ENCODE data around the gene IL23A. TPM values are rescaled to one million over a fixed set of nuclear protein-coding genes. Genes with fewer than 3 reads are reported as not detected.

The IL23A gene
- polyA plus RNA-seq, 2 donors = 2.9 to 32.1 TPM

DNA sequence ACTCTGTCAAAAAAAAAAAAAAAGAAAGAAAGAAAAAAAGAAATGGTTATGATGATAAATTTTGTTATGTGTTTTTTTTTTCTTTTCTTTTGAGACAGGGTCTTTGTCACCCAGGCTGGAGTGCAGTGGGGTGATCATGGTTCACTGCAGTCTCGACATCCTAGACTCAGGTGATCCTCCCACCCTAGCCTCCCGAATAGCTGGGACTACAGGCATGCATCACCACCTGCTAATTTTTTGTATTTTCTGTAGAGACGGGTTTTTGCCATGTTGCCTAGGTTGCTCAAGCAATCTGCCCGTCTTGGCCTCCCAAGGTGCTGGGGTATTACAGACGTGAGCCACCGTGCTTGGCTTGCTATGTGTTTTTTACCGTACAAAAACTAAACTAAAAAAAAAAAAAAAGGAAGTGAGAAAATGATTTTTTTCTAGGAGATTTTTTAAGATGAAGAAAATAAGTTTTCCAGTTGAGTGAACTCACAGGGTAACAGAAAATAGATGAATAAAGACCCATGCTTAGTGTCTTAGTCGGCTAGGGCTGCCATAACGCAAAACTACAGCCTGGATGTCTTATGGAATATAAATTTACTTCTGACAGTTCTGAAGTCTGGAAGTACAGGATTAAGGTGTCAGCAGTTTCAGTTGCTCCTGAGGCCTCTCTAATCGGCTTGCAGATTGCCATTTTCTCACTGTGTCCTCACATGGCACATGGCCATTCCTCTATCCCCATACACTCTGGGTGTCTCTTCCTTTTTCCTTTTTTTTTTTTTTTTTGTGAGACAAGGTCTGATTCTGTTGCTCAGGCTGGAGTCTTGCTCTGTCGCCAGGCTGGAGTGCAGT, 37.1 kb downstream of the IL23A start:
- H3K4me1 ChIP-seq (ENCODE audit: control insufficient read depth in 2 of 2, insufficient read depth in 2 of 2, low read length in 1 of 2) = no peaks in the 10 kb centered on the region
- no peak overlapping the region for H3K27ac ChIP-seq (ENCODE audit: low read depth in 2 of 2, low read length in 1 of 2)
- H3K27me3 ChIP-seq (ENCODE audit: control insufficient read depth in 1 of 2, insufficient read depth in 2 of 2, low read length in 2 of 2) = no peaks in the 10 kb centered on the region
- H3K9me3 ChIP-seq (ENCODE audit: control insufficient read depth in 2 of 2, insufficient read depth in 1 of 2, low read depth in 1 of 2, low read length in 1 of 2) = no peaks in the 10 kb centered on the region
- no peak overlapping the region for H3K4me3 ChIP-seq (ENCODE audit: low read depth in 1 of 2, low read length in 2 of 2)
- 81 to 82% methylated on average over 11 of the region's 11 CpGs for WGBS, 2 donors
- H3K36me3 ChIP-seq (ENCODE audit: control insufficient read depth in 2 of 2, insufficient read depth in 2 of 2, low read length in 1 of 2) = no peaks in the 10 kb centered on the region

- no peaks in the 10 kb centered on the region for H3K9me3 ChIP-seq (ENCODE audit: control insufficient read depth in 2 of 2, insufficient read depth in 1 of 2, low read depth in 1 of 2, low read length in 1 of 2)
- H3K4me3 ChIP-seq (ENCODE audit: low read depth in 1 of 2, low read length in 2 of 2) = no peak overlapping the region
- no peak overlapping the region for H3K27ac ChIP-seq (ENCODE audit: low read depth in 2 of 2, low read length in 1 of 2)
- H3K4me1 ChIP-seq (ENCODE audit: control insufficient read depth in 2 of 2, insufficient read depth in 2 of 2, low read length in 1 of 2) = no peaks in the 10 kb centered on the region
- WGBS, 2 donors = 73 to 79% methylated on average over 4 of the region's 4 CpGs
- H3K27me3 ChIP-seq (ENCODE audit: control insufficient read depth in 1 of 2, insufficient read depth in 2 of 2, low read length in 2 of 2) = no peaks in the 10 kb centered on the region
- H3K36me3 ChIP-seq (ENCODE audit: control insufficient read depth in 2 of 2, insufficient read depth in 2 of 2, low read length in 1 of 2) = no peaks in the 10 kb centered on the region
Measured at GRCh38 chr12:56377310-56377988, 38.8 kb downstream of the IL23A start.

- no peaks in the 10 kb centered on the region for H3K36me3 ChIP-seq (ENCODE audit: control insufficient read depth in 2 of 2, insufficient read depth in 2 of 2, low read length in 1 of 2)
- no peaks in the 10 kb centered on the region for H3K9me3 ChIP-seq (ENCODE audit: control insufficient read depth in 2 of 2, insufficient read depth in 1 of 2, low read depth in 1 of 2, low read length in 1 of 2)
- H3K4me3 ChIP-seq (ENCODE audit: low read depth in 1 of 2, low read length in 2 of 2) = no peak overlapping the region
- H3K4me1 ChIP-seq (ENCODE audit: control insufficient read depth in 2 of 2, insufficient read depth in 2 of 2, low read length in 1 of 2) = no peaks in the 10 kb centered on the region
- WGBS, 2 donors = 36 to 37% methylated on average over 1 of the region's 1 CpG
- H3K27ac ChIP-seq (ENCODE audit: low read depth in 2 of 2, low read length in 1 of 2) = no peak overlapping the region
- no peaks in the 10 kb centered on the region for H3K27me3 ChIP-seq (ENCODE audit: control insufficient read depth in 1 of 2, insufficient read depth in 2 of 2, low read length in 2 of 2)
Measured at GRCh38 chr12:56377989-56378316, 39.3 kb downstream of the IL23A start.

- H3K27ac ChIP-seq (ENCODE audit: low read depth in 2 of 2, low read length in 1 of 2) = no peak overlapping the region
- no peaks in the 10 kb centered on the region for H3K36me3 ChIP-seq (ENCODE audit: control insufficient read depth in 2 of 2, insufficient read depth in 2 of 2, low read length in 1 of 2)
- no peaks in the 10 kb centered on the region for H3K9me3 ChIP-seq (ENCODE audit: control insufficient read depth in 2 of 2, insufficient read depth in 1 of 2, low read depth in 1 of 2, low read length in 1 of 2)
- no peak overlapping the region for H3K4me3 ChIP-seq (ENCODE audit: low read depth in 1 of 2, low read length in 2 of 2)
- no peaks in the 10 kb centered on the region for H3K4me1 ChIP-seq (ENCODE audit: control insufficient read depth in 2 of 2, insufficient read depth in 2 of 2, low read length in 1 of 2)
- 93 to 96% methylated on average over 16 of the region's 16 CpGs for WGBS, 2 donors
- H3K27me3 ChIP-seq (ENCODE audit: control insufficient read depth in 1 of 2, insufficient read depth in 2 of 2, low read length in 2 of 2) = no peaks in the 10 kb centered on the region
Measured at GRCh38 chr12:56382611-56383010, 43.9 kb downstream of the IL23A start.

- WGBS, 2 donors = 89 to 91% methylated on average over 1 of the region's 1 CpG
- H3K4me3 ChIP-seq (ENCODE audit: low read depth in 1 of 2, low read length in 2 of 2) = no peak overlapping the region
- no peaks in the 10 kb centered on the region for H3K27me3 ChIP-seq (ENCODE audit: control insufficient read depth in 1 of 2, insufficient read depth in 2 of 2, low read length in 2 of 2)
- no peaks in the 10 kb centered on the region for H3K36me3 ChIP-seq (ENCODE audit: control insufficient read depth in 2 of 2, insufficient read depth in 2 of 2, low read length in 1 of 2)
- no peaks in the 10 kb centered on the region for H3K4me1 ChIP-seq (ENCODE audit: control insufficient read depth in 2 of 2, insufficient read depth in 2 of 2, low read length in 1 of 2)
- no peaks in the 10 kb centered on the region for H3K9me3 ChIP-seq (ENCODE audit: control insufficient read depth in 2 of 2, insufficient read depth in 1 of 2, low read depth in 1 of 2, low read length in 1 of 2)
- no peak overlapping the region for H3K27ac ChIP-seq (ENCODE audit: low read depth in 2 of 2, low read length in 1 of 2)
Measured at GRCh38 chr12:56385873-56386272, 47.2 kb downstream of the IL23A start.

GRCh38 chr12:56387152-56387736, 48.6 kb downstream of the IL23A start:
- Histone ChIP-seq H3K4me3 (ENCODE audit: low read depth in 1 of 2, low read length in 2 of 2) (no peak overlapping the region), H3K36me3 (ENCODE audit: control insufficient read depth in 2 of 2, insufficient read depth in 2 of 2, low read length in 1 of 2) (no peaks in the 10 kb centered on the region), H3K27ac (ENCODE audit: low read depth in 2 of 2, low read length in 1 of 2) (peak overlapping the region in 1 of 2 donors; percentile 7), H3K9me3 (ENCODE audit: control insufficient read depth in 2 of 2, insufficient read depth in 1 of 2, low read depth in 1 of 2, low read length in 1 of 2) (no peaks in the 10 kb centered on the region), H3K4me1 (ENCODE audit: control insufficient read depth in 2 of 2, insufficient read depth in 2 of 2, low read length in 1 of 2) (no peaks in the 10 kb centered on the region), H3K27me3 (ENCODE audit: control insufficient read depth in 1 of 2, insufficient read depth in 2 of 2, low read length in 2 of 2) (no peaks in the 10 kb centered on the region)
- 55 to 56% methylated on average over 7 of the region's 7 CpGs for WGBS, 2 donors

DNA sequence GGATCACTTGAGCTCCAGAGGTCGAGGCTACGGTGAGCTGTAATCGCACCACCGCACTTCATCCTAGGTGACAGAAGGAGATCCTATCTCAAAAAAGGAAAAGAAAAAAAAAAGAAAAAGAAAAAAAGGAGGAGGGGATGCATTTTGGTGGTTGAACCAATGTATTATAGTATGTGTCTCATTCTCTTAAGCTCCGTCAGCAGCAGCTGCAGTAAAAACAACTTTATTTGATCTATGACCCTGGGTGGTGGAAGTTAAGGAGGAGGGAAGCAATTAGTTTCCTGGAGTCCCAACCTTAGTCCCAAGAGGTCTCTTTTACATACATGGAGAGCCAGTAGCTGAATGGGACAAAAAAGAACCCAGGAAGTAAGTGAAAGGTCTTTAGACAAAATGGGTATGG, 50.7 kb downstream of the IL23A start:
- no peaks in the 10 kb centered on the region for H3K4me1 ChIP-seq (ENCODE audit: control insufficient read depth in 2 of 2, insufficient read depth in 2 of 2, low read length in 1 of 2)
- WGBS, 2 donors = 70 to 75% methylated on average over 5 of the region's 5 CpGs

More for the DNA sequence above, 50.7 kb downstream of the IL23A start:
- no peak overlapping the region for H3K27ac ChIP-seq (ENCODE audit: low read depth in 2 of 2, low read length in 1 of 2)
- no peak overlapping the region for H3K4me3 ChIP-seq (ENCODE audit: low read depth in 1 of 2, low read length in 2 of 2)
- no peaks in the 10 kb centered on the region for H3K9me3 ChIP-seq (ENCODE audit: control insufficient read depth in 2 of 2, insufficient read depth in 1 of 2, low read depth in 1 of 2, low read length in 1 of 2)
- no peaks in the 10 kb centered on the region for H3K36me3 ChIP-seq (ENCODE audit: control insufficient read depth in 2 of 2, insufficient read depth in 2 of 2, low read length in 1 of 2)
- no peaks in the 10 kb centered on the region for H3K27me3 ChIP-seq (ENCODE audit: control insufficient read depth in 1 of 2, insufficient read depth in 2 of 2, low read length in 2 of 2)

Other genes with a start within 250 kb of the IL23A start
- 100 to 1,000 TPM; 103 to 180 TPM for gene PA2G4, start 234.3 kb upstream of the IL23A start, polyA plus RNA-seq
- 1,000 to 10,000 TPM; 1,736 to 6,738 TPM for gene RPL41, start 222.3 kb upstream of the IL23A start, polyA plus RNA-seq
- 1 to 10 TPM; 1.4 to 2.2 TPM for gene ZC3H10, start 220.6 kb upstream of the IL23A start, polyA plus RNA-seq
- gene ESYT1, start 210.6 kb upstream of the IL23A start, polyA plus RNA-seq = 10 to 100 TPM; 15.6 to 36.6 TPM
- 10 to 100 TPM; 57.3 to 57.7 TPM for gene MYL6B, start 186.3 kb upstream of the IL23A start, polyA plus RNA-seq
- gene MYL6, start 180.5 kb upstream of the IL23A start, polyA plus RNA-seq = 1,000 to 10,000 TPM; 1,769 to 2,908 TPM
- 10 to 100 TPM; 21.4 to 31.4 TPM for gene SMARCC2, start 149.4 kb upstream of the IL23A start, polyA plus RNA-seq
- gene RNF41, start 117.0 kb upstream of the IL23A start, polyA plus RNA-seq = 10 to 100 TPM in 1 of 2 donors, 1 to 10 TPM in 1; 7.9 to 17.5 TPM
- gene NABP2, start 114.5 kb upstream of the IL23A start, polyA plus RNA-seq = 10 to 100 TPM; 10.2 to 19.1 TPM
- under 1 TPM; 0.09 to 0.29 TPM for gene SLC39A5, start 108.8 kb upstream of the IL23A start, polyA plus RNA-seq
- gene ANKRD52, start 80.5 kb upstream of the IL23A start, polyA plus RNA-seq = 1 to 10 TPM; 4.9 to 9.3 TPM
- gene COQ10A, start 71.9 kb upstream of the IL23A start, polyA plus RNA-seq = 1 to 10 TPM; 5.5 to 7.0 TPM
- 10 to 100 TPM; 53.7 to 98.0 TPM for gene CS, start 38.6 kb upstream of the IL23A start, polyA plus RNA-seq
- 10 to 100 TPM; 62.1 to 75.3 TPM for gene CNPY2, start 22.9 kb upstream of the IL23A start, polyA plus RNA-seq
- gene PAN2, start 4.9 kb upstream of the IL23A start, polyA plus RNA-seq = 10 to 100 TPM; 18.1 to 44.7 TPM
- gene STAT2, start 21.2 kb downstream of the IL23A start, polyA plus RNA-seq = 10 to 100 TPM; 23.9 to 35.1 TPM
- gene APOF, start 24.0 kb downstream of the IL23A start, polyA plus RNA-seq = not detected
- 1 to 10 TPM; 9.2 TPM for gene TIMELESS, start 110.5 kb downstream of the IL23A start, polyA plus RNA-seq
- gene MIP, start 115.8 kb downstream of the IL23A start, polyA plus RNA-seq = under 1 TPM in 1 of 2 donors, not detected in 1; 0.04 TPM
- gene SPRYD4, start 129.7 kb downstream of the IL23A start, polyA plus RNA-seq = 1 to 10 TPM; 2.2 to 2.9 TPM
- 1 to 10 TPM; 3.6 to 4.2 TPM for gene GLS2, start 149.3 kb downstream of the IL23A start, polyA plus RNA-seq
- gene RBMS2, start 182.9 kb downstream of the IL23A start, polyA plus RNA-seq = 1 to 10 TPM; 3.4 to 6.7 TPM

Measured in esophagus (tissue), 2 donors.